CD4-positive, alpha-beta T cell (primary cell): ENCODE data around the gene SRA1. TPM values are rescaled to one million over a fixed set of nuclear protein-coding genes. Genes with fewer than 3 reads are reported as not detected.
A peak's percentile ranks its signal among the peaks of the same experiment; 100 is the strongest.

Source experiments
- ATAC-seq: fragments of 200-7000 bp; cut with Tn5 transposase; one replicate; pipeline ENCODE4 v1.10.0; 2022; ENCODE audit warnings: mild to moderate bottlenecking; ENCODE audit not compliant: poor library complexity
- CTCF ChIA-PET: fragments of 350-600 bp; sonication (Branson Sonifier 250); formaldehyde crosslinking; loops from one replicate; lab custom pipeline; 2021; ENCODE audit warnings: antibody characterized with exemption, inconsistent platforms; lab: Charles Lee
- POLR2A ChIA-PET: fragments of 350-600 bp; sonication (Branson Sonifier 250); formaldehyde crosslinking; loops from one replicate; lab custom pipeline; 2021; ENCODE audit warnings: antibody characterized with exemption, inconsistent platforms; lab: Charles Lee
- DNase-seq, 14 experiments: peaks; one replicate each; pipeline ENCODE4 v3.0.0-alpha.2; 2013 to 2020; ENCODE audit warnings: mixed read lengths in 2 of 14
- H3K27ac ChIP-seq, 2 donors: one replicate each; pipeline versions ENCODE4 v1.5.1 to v1.7.0; 2013; ENCODE audit warnings: low read length in 2 of 2, low read depth in 1 of 2, mild to moderate bottlenecking in 1 of 2
- H3K27me3 ChIP-seq, 2 experiments: 1 replicate in 1 of 2; 2 replicates in 1 of 2; pipeline versions ENCODE4 v1.6.1 to v1.7.0; 2013; ENCODE audit warnings: low read length in 2 of 2, control low read depth in 1 of 2, mild to moderate bottlenecking in 1 of 2, moderate library complexity in 1 of 2; ENCODE audit not compliant: insufficient read depth in 2 of 2, control insufficient read depth in 1 of 2
- H3K36me3 ChIP-seq: one replicate; pipeline ENCODE4 v1.6.1; 2013; ENCODE audit warnings: low read length, control low read depth; ENCODE audit not compliant: insufficient read depth
- H3K4me1 ChIP-seq: one replicate; pipeline ENCODE4 v1.6.1; 2013; ENCODE audit warnings: low read length, control low read depth; ENCODE audit not compliant: insufficient read depth
- H3K4me3 ChIP-seq: one replicate; pipeline ENCODE4 v1.5.1; 2013; ENCODE audit warnings: mild to moderate bottlenecking, low read length, moderate library complexity
- H3K9me3 ChIP-seq, 2 experiments: 1 replicate in 1 of 2; 2 replicates in 1 of 2; pipeline versions ENCODE4 v1.6.1 to v1.7.0; 2013; ENCODE audit warnings: low read length in 2 of 2, mild to moderate bottlenecking in 2 of 2, control low read depth in 1 of 2, moderate library complexity in 1 of 2; ENCODE audit not compliant: control insufficient read depth in 1 of 2, insufficient read depth in 1 of 2
- H3K27ac Mint-ChIP-seq: one replicate; pipeline ENCODE4 v1.8.0; 2020; ENCODE audit warnings: mixed read lengths
- H3K27me3 Mint-ChIP-seq: one replicate; pipeline ENCODE4 v1.8.0; 2021; ENCODE audit warnings: mixed read lengths
- H3K36me3 Mint-ChIP-seq: one replicate; pipeline ENCODE4 v1.8.0; 2021; ENCODE audit warnings: low read depth, mixed read lengths
- H3K4me1 Mint-ChIP-seq: one replicate; pipeline ENCODE4 v1.8.0; 2021; ENCODE audit warnings: low read depth, mixed read lengths
- H3K4me3 Mint-ChIP-seq: one replicate; pipeline ENCODE4 v1.8.0; 2020; ENCODE audit warnings: mild to moderate bottlenecking, mixed read lengths
- H3K9me3 Mint-ChIP-seq: one replicate; pipeline ENCODE4 v1.8.0; 2020; ENCODE audit warnings: mixed read lengths
- CTCF ChIP-seq: fragments of 200-600 bp; IDR thresholded peaks from one replicate; pipeline ENCODE4 v1.8.0; 2022; ENCODE audit warnings: antibody characterized with exemption, mild to moderate bottlenecking
- intact Hi-C, 2 experiments: fragments of 100-400 bp; cut with DNase I in 1 of 2; cut with micrococcal nuclease in 1 of 2; formaldehyde crosslinking; loops; one replicate each; pipeline versions ENCODE4 v1.15.1 to v1.9.0; 2023 to 2025; cut with DNase I, micrococcal nuclease
- total RNA-seq, 174 experiments: library from RNA in 2 of 174; stranded (reverse) in 2 of 174; gene quantifications; one replicate each; pipeline ENCODE4 v1.2.3 and lab custom pipeline; 2021 to 2026

Gene SRA1
- total RNA-seq, 2 experiments from 2014 or later, result 30.9 to 31.6 TPM

GRCh38 chr5:140547508-140548299 lies 9.6 kb downstream of the SRA1 start, which contains the start of gene EIF4EBP3:
Gene EIF4EBP3 (plus strand): TSS chr5:140547662. CDS start chr5:140547738, 76 bp downstream.
- Mint-ChIP-seq H3K4me1 (peaks cover 38% of the 10 kb centered on the region), H3K36me3 (peaks cover 77% of the 10 kb centered on the region), H3K27me3 (no peaks in the 10 kb centered on the region), H3K4me3 (peak within 1 kb of the TSS; percentile 96), H3K27ac (peak within 1 kb of the TSS; percentile 96), H3K9me3 (no peaks in the 10 kb centered on the region)
- intact Hi-C loops, result loop anchor here (1.0 to 5.0 kb wide), 6 partner anchors 17 to 165 kb away; partner anchors contain the start of genes ANKHD1 (in 2 of the 2), APBB3 (in 2 of the 2), SLC35A4 (in 2 of the 2) and TMCO6 (in 2 of the 2)
- TF ChIP-seq CTCF, result peak; percentile 72
- H3K4me1 ChIP-seq, result peaks cover 31% of the 10 kb centered on the region
- peaks cover 41% of the 10 kb centered on the region for H3K36me3 ChIP-seq
- ATAC-seq, result peak; percentile 97
- H3K27ac ChIP-seq, result peak within 1 kb of the TSS; percentile 88 to 89
- peak within 1 kb of the TSS; percentile 79 for H3K4me3 ChIP-seq
- ChIA-PET POLR2A (interaction anchor here (0.6 to 5.0 kb wide), 27 partner anchors 8 to 773 kb away, joined by 3 to 87 read pairs (median 7); partner anchors contain the start of genes ANKHD1, APBB3, CD14 and HARS1), CTCF (interaction anchor here (0.7 to 3.5 kb wide), 22 partner anchors 9 to 175 kb away, joined by 3 to 22 read pairs (median 4); partner anchors contain the start of genes APBB3, CD14, IK and NDUFA2)
- H3K9me3 ChIP-seq, result no peaks in the 10 kb centered on the region
- peak; percentile 79 to 95 (median 86) for DNase-seq
- H3K27me3 ChIP-seq, result no peaks in the 10 kb centered on the region

GRCh38 chr5:140546851-140547507 lies 10.3 kb downstream of the SRA1 start:
- TF ChIP-seq CTCF, result no peak
- Histone ChIP-seq H3K27me3 (no peaks in the 10 kb centered on the region), H3K4me3 (peak overlapping the region; percentile 79), H3K9me3 (no peaks in the 10 kb centered on the region), H3K4me1 (peaks cover 31% of the 10 kb centered on the region), H3K36me3 (peaks cover 40% of the 10 kb centered on the region), H3K27ac (peak overlapping the region; percentile 88 to 89)
- ATAC-seq (peak; percentile 0), DNase-seq (peak in 1 of 14 experiments; percentile 48)
- Mint-ChIP-seq H3K27me3 (no peaks in the 10 kb centered on the region), H3K36me3 (peaks cover 81% of the 10 kb centered on the region), H3K4me1 (peaks cover 38% of the 10 kb centered on the region), H3K9me3 (no peaks in the 10 kb centered on the region), H3K4me3 (peak overlapping the region; percentile 96), H3K27ac (peak overlapping the region; percentile 96)
- POLR2A ChIA-PET, result interaction anchor here (0.6 to 5.0 kb wide), 20 partner anchors 9 to 773 kb away, joined by 3 to 87 read pairs (median 10); partner anchors contain the start of genes ANKHD1, APBB3, CD14 and HARS1
- intact Hi-C loops, result loop anchor here (1.0 to 5.0 kb wide), 5 partner anchors 17 to 165 kb away; partner anchors contain the start of genes ANKHD1 (in 2 of the 2), TMCO6 (in 2 of the 2), APBB3 (in 1 of the 2) and SLC35A4 (in 1 of the 2)
- CTCF ChIA-PET, result interaction anchor here (0.7 to 3.5 kb wide), 21 partner anchors 9 to 175 kb away, joined by 3 to 22 read pairs (median 4); partner anchors contain the start of genes APBB3, CD14, IK and NDUFA2

GRCh38 chr5:140545606-140546005 lies 11.7 kb downstream of the SRA1 start:
- CTCF ChIA-PET, result interaction anchor here (0.6 to 0.7 kb wide), 2 partner anchors 8 to 685 kb away, joined by 3 read pairs; no protein-coding TSS in a partner anchor
- Mint-ChIP-seq H3K27me3 (no peaks in the 10 kb centered on the region), H3K27ac (peak overlapping the region; percentile 96), H3K4me1 (peaks cover 32% of the 10 kb centered on the region), H3K9me3 (no peaks in the 10 kb centered on the region), H3K36me3 (peaks cover 82% of the 10 kb centered on the region), H3K4me3 (no peak overlapping the region)
- H3K9me3 ChIP-seq, result no peaks in the 10 kb centered on the region
- DNase-seq, result no peak
- intact Hi-C loops, result loop anchor here (2.0 to 5.0 kb wide), 4 partner anchors 92 to 167 kb away; partner anchors contain the start of genes ANKHD1 (in 2 of the 2) and TMCO6 (in 2 of the 2)
- peaks cover 31% of the 10 kb centered on the region for H3K4me1 ChIP-seq
- no peak for TF ChIP-seq CTCF
- no peaks in the 10 kb centered on the region for H3K27me3 ChIP-seq
- ATAC-seq, result no peak
- H3K4me3 ChIP-seq, result no peak overlapping the region
- POLR2A ChIA-PET, result interaction anchor here (0.6 to 4.3 kb wide), 3 partner anchors 12 to 1896 kb away, joined by 3 to 87 read pairs (median 3); partner anchors contain the start of genes APBB3, SLC35A4 and SRA1
- peaks cover 40% of the 10 kb centered on the region for H3K36me3 ChIP-seq
- H3K27ac ChIP-seq, result no peak overlapping the region
